ENCODE measurements around the gene RFX1.

DNA sequence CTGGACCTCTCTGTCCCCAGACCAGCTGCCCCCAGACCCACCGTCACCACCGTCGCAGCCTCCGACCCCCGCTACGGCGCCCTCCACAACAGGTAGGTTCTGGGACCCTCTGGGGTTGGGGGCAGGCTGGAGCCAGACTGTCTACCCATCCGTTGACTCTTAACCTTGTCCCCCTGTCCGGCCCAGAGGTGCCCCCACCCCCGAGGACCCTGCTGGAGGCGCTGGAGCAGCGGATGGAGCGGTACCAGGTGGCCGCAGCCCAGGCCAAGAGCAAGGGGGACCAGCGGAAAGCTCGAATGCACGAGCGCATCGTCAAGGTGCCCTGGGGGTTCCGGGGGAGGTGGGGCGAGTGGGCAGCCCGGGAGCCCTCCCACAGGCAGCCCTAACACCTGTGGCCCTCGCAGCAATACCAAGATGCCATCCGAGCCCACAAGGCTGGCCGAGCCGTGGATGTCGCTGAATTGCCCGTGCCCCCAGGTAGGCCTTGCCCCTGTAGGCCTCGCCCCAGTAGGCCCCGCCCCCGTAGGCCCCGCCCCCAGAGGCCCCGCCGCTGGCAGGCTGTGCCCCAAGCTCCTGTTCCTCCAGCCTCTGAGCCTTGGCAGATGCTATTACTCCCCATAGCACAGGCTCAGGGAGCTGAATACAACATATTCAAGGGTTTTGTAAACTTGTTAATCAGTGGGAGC is 87.3 kb downstream of the RFX1 start:
- TF ChIP-seq, protein P1, sequence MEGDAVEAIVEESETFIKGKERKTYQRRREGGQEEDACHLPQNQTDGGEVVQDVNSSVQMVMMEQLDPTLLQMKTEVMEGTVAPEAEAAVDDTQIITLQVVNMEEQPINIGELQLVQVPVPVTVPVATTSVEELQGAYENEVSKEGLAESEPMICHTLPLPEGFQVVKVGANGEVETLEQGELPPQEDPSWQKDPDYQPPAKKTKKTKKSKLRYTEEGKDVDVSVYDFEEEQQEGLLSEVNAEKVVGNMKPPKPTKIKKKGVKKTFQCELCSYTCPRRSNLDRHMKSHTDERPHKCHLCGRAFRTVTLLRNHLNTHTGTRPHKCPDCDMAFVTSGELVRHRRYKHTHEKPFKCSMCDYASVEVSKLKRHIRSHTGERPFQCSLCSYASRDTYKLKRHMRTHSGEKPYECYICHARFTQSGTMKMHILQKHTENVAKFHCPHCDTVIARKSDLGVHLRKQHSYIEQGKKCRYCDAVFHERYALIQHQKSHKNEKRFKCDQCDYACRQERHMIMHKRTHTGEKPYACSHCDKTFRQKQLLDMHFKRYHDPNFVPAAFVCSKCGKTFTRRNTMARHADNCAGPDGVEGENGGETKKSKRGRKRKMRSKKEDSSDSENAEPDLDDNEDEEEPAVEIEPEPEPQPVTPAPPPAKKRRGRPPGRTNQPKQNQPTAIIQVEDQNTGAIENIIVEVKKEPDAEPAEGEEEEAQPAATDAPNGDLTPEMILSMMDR (IDR thresholded peaks at IDR 0.05): no peak
- TF ChIP-seq ZFX (IDR thresholded peaks at IDR 0.05; ENCODE audit: borderline replicate concordance): no peak

All from 22Rv1 (cell line).